Left renal pelvis (tissue), 4 donors: ENCODE measurements around the gene CACNA1B. TPM values are rescaled to one million over a fixed set of nuclear protein-coding genes. Genes with fewer than 3 reads are reported as not detected.
"Not testable (repeated sequence)": the region's sequence is repeated elsewhere in the genome, so short reads cannot be mapped to it uniquely, and the experiment has no call there.

Experiments
- DNase-seq, 4 donors: peaks; one replicate each; pipeline ENCODE4 v3.0.0-alpha.2; 2013; ENCODE audit warnings: low read depth in 4 of 4, low spot score in 3 of 4
- polyA plus RNA-seq, 4 donors: library from polyadenylated mRNA; unstranded; fragments of 120-200 nt; gene quantifications; one replicate each; pipeline ENCODE4 v1.2.1, GENCODE V29; 2013; ENCODE audit not compliant: insufficient read length in 4 of 4

CACNA1B gene
- polyA plus RNA-seq = under 1 TPM; 0.10 to 0.70 (median 0.27) TPM

GRCh38 chr9:137877506-137878122, at the start of gene CACNA1B:
Gene CACNA1B, plus strand, starts transcription at chr9:137877782. Its CDS starts 152 bp downstream, at chr9:137877934.
- DNase-seq = not testable (repeated sequence)

GRCh38 chr9:137827908-137828526, 49.6 kb upstream of the CACNA1B start:
- no peak for DNase-seq

- DNase-seq = peak; percentile 7 to 32 (median 22)
Measured at GRCh38 chr9:137828527-137829259, 48.9 kb upstream of the CACNA1B start.

- DNase-seq = no peak
Measured at GRCh38 chr9:137829260-137829996, 48.2 kb upstream of the CACNA1B start.

GRCh38 chr9:137832191-137832700, 45.3 kb upstream of the CACNA1B start:
- DNase-seq = no peak

- DNase-seq = no peak
Measured at GRCh38 chr9:137832830-137833590, 44.6 kb upstream of the CACNA1B start.

GRCh38 chr9:137833721-137834613, 43.6 kb upstream of the CACNA1B start:
- DNase-seq = no peak

- no peak for DNase-seq
Measured at GRCh38 chr9:137834846-137835546, 42.6 kb upstream of the CACNA1B start.

- no peak for DNase-seq
Measured at GRCh38 chr9:137836151-137836830, 41.3 kb upstream of the CACNA1B start.

GRCh38 chr9:137836831-137837241, 40.7 kb upstream of the CACNA1B start:
- DNase-seq = no peak

GRCh38 chr9:137837345-137838278, 40.0 kb upstream of the CACNA1B start:
- DNase-seq = no peak

- no peak for DNase-seq
Measured at GRCh38 chr9:137838576-137838975, 39.0 kb upstream of the CACNA1B start.

GRCh38 chr9:137843355-137843754, 34.2 kb upstream of the CACNA1B start:
- no peak for DNase-seq

GRCh38 chr9:137851516-137852267, 25.9 kb upstream of the CACNA1B start:
- DNase-seq = no peak

GRCh38 chr9:137853392-137853995, 24.1 kb upstream of the CACNA1B start:
- DNase-seq = no peak

- DNase-seq = no peak
Measured at GRCh38 chr9:137860361-137860760, 17.2 kb upstream of the CACNA1B start.
